RWPE2 (cell line): ENCODE data around the gene TTLL5.
A peak's percentile ranks its signal among the peaks of the same experiment; 100 is the strongest.

ENCODE experiments used
- ATAC-seq: fragments of 200-7000 bp; cut with Tn5 transposase; 3 replicates; pipeline ENCODE4 v1.9.1; 2021; ENCODE audit warnings: low read depth
- DNase-seq: peaks from one replicate; pipeline ENCODE4 v3.0.0-alpha.2; 2020; ENCODE audit warnings: low spot score
- H3K27ac ChIP-seq: fragments of 450-650 bp; 2 replicates; pipeline ENCODE4 v1.5.1; 2017; ENCODE audit warnings: mild to moderate bottlenecking; ENCODE audit not compliant: poor library complexity, severe bottlenecking
- H3K27me3 ChIP-seq: fragments of 250-450 bp; sonication (Bioruptor Pico); 2 replicates; pipeline ENCODE4 v1.5.1; 2021; ENCODE audit warnings: mild to moderate bottlenecking, moderate library complexity; ENCODE audit not compliant: insufficient read depth, poor library complexity, severe bottlenecking
- H3K36me3 ChIP-seq: fragments of 250-450 bp; sonication (Bioruptor Pico); 2 replicates; pipeline ENCODE4 v1.5.1; 2020; ENCODE audit warnings: low read depth, mild to moderate bottlenecking, moderate library complexity
- H3K4me1 ChIP-seq: fragments of 250-450 bp; sonication (Bioruptor Pico); 2 replicates; pipeline ENCODE4 v1.5.1; 2021; ENCODE audit warnings: mild to moderate bottlenecking, moderate library complexity; ENCODE audit not compliant: insufficient read depth, poor library complexity, severe bottlenecking
- H3K4me3 ChIP-seq: fragments of 250-450 bp; sonication (Bioruptor Pico); 2 replicates; pipeline ENCODE4 v1.5.1; 2021; ENCODE audit warnings: mild to moderate bottlenecking, moderate library complexity; ENCODE audit not compliant: severe bottlenecking
- H3K9me3 ChIP-seq: fragments of 250-450 bp; sonication (Bioruptor Pico); 2 replicates; pipeline ENCODE4 v1.5.1; 2021; ENCODE audit warnings: mild to moderate bottlenecking, moderate library complexity; ENCODE audit not compliant: severe bottlenecking
- TF ChIP-seq, protein P1 (sequence below): fragments of 450-650 bp; IDR thresholded peaks from one replicate; pipeline ENCODE4 v1.5.1; 2017; ENCODE audit warnings: mild to moderate bottlenecking, moderate library complexity; ENCODE audit not compliant: poor library complexity, severe bottlenecking

TTLL5 gene

DNA sequence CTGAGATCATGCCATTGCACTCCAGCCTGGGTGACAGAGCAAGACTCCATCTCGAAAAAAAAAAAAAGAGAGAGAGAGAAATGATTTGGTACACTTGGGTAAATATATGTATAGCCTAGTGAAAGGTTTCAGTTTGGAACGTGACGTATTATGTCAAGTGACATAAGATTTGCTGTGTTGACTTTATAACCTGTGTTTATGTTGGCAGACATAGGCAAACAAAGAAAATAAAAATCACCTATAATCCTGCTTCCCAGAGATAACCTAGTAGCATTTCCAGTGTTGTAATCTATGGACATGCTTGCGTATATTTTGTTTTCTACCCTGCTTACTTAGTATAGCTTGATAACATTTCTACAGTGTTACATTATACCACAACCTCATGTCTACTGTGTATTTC lies 17.1 kb upstream of the TTLL5 start:
- TF ChIP-seq, protein P1, sequence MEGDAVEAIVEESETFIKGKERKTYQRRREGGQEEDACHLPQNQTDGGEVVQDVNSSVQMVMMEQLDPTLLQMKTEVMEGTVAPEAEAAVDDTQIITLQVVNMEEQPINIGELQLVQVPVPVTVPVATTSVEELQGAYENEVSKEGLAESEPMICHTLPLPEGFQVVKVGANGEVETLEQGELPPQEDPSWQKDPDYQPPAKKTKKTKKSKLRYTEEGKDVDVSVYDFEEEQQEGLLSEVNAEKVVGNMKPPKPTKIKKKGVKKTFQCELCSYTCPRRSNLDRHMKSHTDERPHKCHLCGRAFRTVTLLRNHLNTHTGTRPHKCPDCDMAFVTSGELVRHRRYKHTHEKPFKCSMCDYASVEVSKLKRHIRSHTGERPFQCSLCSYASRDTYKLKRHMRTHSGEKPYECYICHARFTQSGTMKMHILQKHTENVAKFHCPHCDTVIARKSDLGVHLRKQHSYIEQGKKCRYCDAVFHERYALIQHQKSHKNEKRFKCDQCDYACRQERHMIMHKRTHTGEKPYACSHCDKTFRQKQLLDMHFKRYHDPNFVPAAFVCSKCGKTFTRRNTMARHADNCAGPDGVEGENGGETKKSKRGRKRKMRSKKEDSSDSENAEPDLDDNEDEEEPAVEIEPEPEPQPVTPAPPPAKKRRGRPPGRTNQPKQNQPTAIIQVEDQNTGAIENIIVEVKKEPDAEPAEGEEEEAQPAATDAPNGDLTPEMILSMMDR, result no peak
- Histone ChIP-seq H3K9me3 (no peaks in the 10 kb centered on the region), H3K36me3 (peaks cover under 1% of the 10 kb centered on the region; the same call in 1 of the 2 replicates), H3K4me1 (peaks cover 21% of the 10 kb centered on the region), H3K27me3 (no peaks in the 10 kb centered on the region), H3K27ac (no peak overlapping the region), H3K4me3 (no peak overlapping the region)
- no peak for DNase-seq
- ATAC-seq, result no peak

- DNase-seq (no peak), ATAC-seq (no peak)
- no peak overlapping the region for H3K27ac ChIP-seq
These were observed 16.0 kb upstream of the TTLL5 start for GRCh38 chr14:75645056-75645455.

GRCh38 chr14:75646762-75647161 lies 14.3 kb upstream of the TTLL5 start:
- H3K4me1 ChIP-seq, result peaks cover 25% of the 10 kb centered on the region
- no peaks in the 10 kb centered on the region for H3K27me3 ChIP-seq
- H3K36me3 ChIP-seq, result peaks cover 28% of the 10 kb centered on the region
- H3K9me3 ChIP-seq, result no peaks in the 10 kb centered on the region
- TF ChIP-seq, protein P1, result no peak
- H3K4me3 ChIP-seq, result no peak overlapping the region
- peak overlapping the region; percentile 22 for H3K27ac ChIP-seq
- no peak for ATAC-seq
- DNase-seq, result no peak

More at GRCh38 chr14:75645056-75645455, 16.0 kb upstream of the TTLL5 start:
- H3K4me3 ChIP-seq, result no peak overlapping the region
- peaks cover 11% of the 10 kb centered on the region for H3K36me3 ChIP-seq
- no peaks in the 10 kb centered on the region for H3K9me3 ChIP-seq
- H3K27me3 ChIP-seq, result no peaks in the 10 kb centered on the region
- peaks cover 25% of the 10 kb centered on the region for H3K4me1 ChIP-seq
- TF ChIP-seq, protein P1, result no peak

GRCh38 chr14:75647640-75648039 lies 13.4 kb upstream of the TTLL5 start:
- ATAC-seq, result no peak
- Histone ChIP-seq H3K4me3 (no peak overlapping the region), H3K36me3 (peaks cover 36% of the 10 kb centered on the region), H3K27me3 (no peaks in the 10 kb centered on the region), H3K4me1 (peaks cover 25% of the 10 kb centered on the region), H3K27ac (peak overlapping the region; percentile 62), H3K9me3 (no peaks in the 10 kb centered on the region)
- DNase-seq, result no peak
- TF ChIP-seq, protein P1, result no peak

GRCh38 chr14:75648066-75648838 lies 12.8 kb upstream of the TTLL5 start:
- no peaks in the 10 kb centered on the region for H3K9me3 ChIP-seq
- no peak overlapping the region for H3K4me3 ChIP-seq
- TF ChIP-seq, protein P1, result no peak
- DNase-seq, result peak; percentile 86
- H3K4me1 ChIP-seq, result peaks cover 25% of the 10 kb centered on the region
- peak; percentile 93 for ATAC-seq
- H3K36me3 ChIP-seq, result peaks cover 42% of the 10 kb centered on the region
- H3K27me3 ChIP-seq, result no peaks in the 10 kb centered on the region
- peak overlapping the region; percentile 62 for H3K27ac ChIP-seq
